Endothelial cell of umbilical vein (primary cell): ENCODE data around the gene NEU2. TPM values are rescaled to one million over a fixed set of nuclear protein-coding genes. Genes with fewer than 3 reads are reported as not detected.

Experiments used
- BruUV-seq: library from RNA; stranded (reverse); fragments of 400-500 nt; replicated peaks from 2 replicates; lab custom pipeline; 2021; lab: Mats Ljungman, UMichigan
- CTCF ChIA-PET: fragments of 300-600, 350-600 bp; sonication (Branson Sonifier 250); formaldehyde crosslinking; loops from one replicate; lab custom pipeline; 2021; ENCODE audit warnings: antibody characterized with exemption, inconsistent platforms; lab: Charles Lee
- POLR2A ChIA-PET: fragments of 300-600, 350-600 bp; sonication (Branson Sonifier 250); formaldehyde crosslinking; loops from one replicate; lab custom pipeline; 2021; ENCODE audit warnings: antibody characterized with exemption, inconsistent platforms; lab: Charles Lee
- DNase-seq: peaks from one replicate; pipeline ENCODE4 v3.0.0-alpha.2; 2011; ENCODE audit warnings: low read depth, low spot score
- FAIRE-seq: peaks from 2 replicates; lab custom pipeline; 2011; peaks lifted over from hg19 to GRCh38; lab: Jason Lieb, UNC
- H2AFZ ChIP-seq: 2 replicates; pipeline ENCODE4 v1.6.0; 2012; ENCODE audit warnings: low read depth, low read length, control low read depth, inconsistent platforms
- H3K27ac ChIP-seq: 2 replicates; pipeline ENCODE4 v1.5.1; 2011; ENCODE audit warnings: low read depth, mild to moderate bottlenecking, control low read depth, low read length, moderate library complexity; ENCODE audit not compliant: insufficient read depth
- H3K27me3 ChIP-seq, 2 experiments: 2 replicates each; pipeline versions ENCODE4 v1.6.0 to v1.6.1; 2011; ENCODE audit warnings: low read length in 2 of 2, mixed read lengths in 1 of 2; ENCODE audit not compliant: control insufficient read depth in 2 of 2, insufficient read depth in 2 of 2
- H3K36me3 ChIP-seq, 2 experiments: 2 replicates in 1 of 2; 3 replicates in 1 of 2; pipeline ENCODE4 v1.5.1; 2011; ENCODE audit warnings: low read length in 2 of 2, mild to moderate bottlenecking in 1 of 2, moderate library complexity in 1 of 2; ENCODE audit not compliant: control insufficient read depth in 2 of 2, insufficient read depth in 2 of 2; ENCODE audit errors: extremely low read depth in 1 of 2
- H3K4me1 ChIP-seq: 3 replicates; pipeline ENCODE4 v1.5.1; 2011; ENCODE audit warnings: mild to moderate bottlenecking, low read length; ENCODE audit not compliant: control insufficient read depth, insufficient read depth; ENCODE audit errors: extremely low read depth
- H3K4me2 ChIP-seq: 2 replicates; pipeline ENCODE4 v1.6.1; 2011; ENCODE audit warnings: low read length, control low read depth, mixed read lengths; ENCODE audit not compliant: insufficient read depth
- H3K4me3 ChIP-seq, 3 experiments: fragments of 200-600 bp in 1 of 3; sonication (generic), shearing (Covaris generic) in 1 of 3; replicated peaks in 1 of 3; 2 replicates each; pipeline ENCODE4 v1.5.1; 2011 to 2016; ENCODE audit warnings: control low read depth in 3 of 3, low read length in 3 of 3, mild to moderate bottlenecking in 2 of 3, inconsistent platforms in 1 of 3, low read depth in 1 of 3, moderate library complexity in 1 of 3; ENCODE audit not compliant: insufficient read depth in 1 of 3
- H3K79me2 ChIP-seq: 2 replicates; pipeline ENCODE4 v1.6.0; 2012; ENCODE audit warnings: low read length, inconsistent platforms; ENCODE audit not compliant: control insufficient read depth, insufficient read depth
- H3K9ac ChIP-seq: replicated peaks from 2 replicates; pipeline ENCODE3; 2011; ENCODE audit warnings: low read length, control low read depth; ENCODE audit not compliant: insufficient read depth; ENCODE audit errors: extremely low read depth
- H3K9me1 ChIP-seq: replicated peaks from 3 replicates; pipeline ENCODE4 v1.6.0; 2011; ENCODE audit warnings: mild to moderate bottlenecking, low read length; ENCODE audit not compliant: control insufficient read depth, insufficient read depth; ENCODE audit errors: extremely low read depth
- H3K9me3 ChIP-seq: replicated peaks from 2 replicates; pipeline ENCODE4 v1.5.1; 2012; ENCODE audit warnings: low read length, inconsistent platforms; ENCODE audit not compliant: control insufficient read depth, insufficient read depth
- H4K20me1 ChIP-seq: replicated peaks from 2 replicates; pipeline ENCODE3; 2011; ENCODE audit warnings: mild to moderate bottlenecking, low read length; ENCODE audit not compliant: control insufficient read depth, insufficient read depth; ENCODE audit errors: extremely low read depth
- CTCF ChIP-seq, 2 donors: IDR thresholded peaks; 1 replicate in 1 of 2; 2 replicates in 1 of 2; pipeline ENCODE4 v1.5.1; 2011; ENCODE audit warnings: low read length in 2 of 2, mild to moderate bottlenecking in 2 of 2, moderate library complexity in 2 of 2, control low read depth in 1 of 2, inconsistent platforms in 1 of 2, low read depth in 1 of 2; ENCODE audit not compliant: insufficient read depth in 1 of 2; ENCODE audit errors: extremely low read depth in 1 of 2
- EZH2 ChIP-seq: IDR thresholded peaks from 2 replicates; pipeline ENCODE4 v1.6.1; 2012; ENCODE audit warnings: borderline replicate concordance, low read depth, mild to moderate bottlenecking, moderate library complexity, low read length, inconsistent platforms; ENCODE audit not compliant: severe bottlenecking
- FOS ChIP-seq: IDR thresholded peaks from 2 replicates; pipeline ENCODE4 v1.6.1; 2011; ENCODE audit warnings: mild to moderate bottlenecking, low read length, moderate library complexity, borderline replicate concordance; ENCODE audit not compliant: insufficient read depth
- GATA2 ChIP-seq: IDR thresholded peaks from 2 replicates; pipeline ENCODE4 v1.7.0; 2011; ENCODE audit warnings: low read depth, mild to moderate bottlenecking, moderate library complexity, mixed read lengths, low read length; ENCODE audit not compliant: insufficient read length, insufficient read depth
- JUN ChIP-seq: IDR thresholded peaks from 2 replicates; pipeline ENCODE4 v1.6.1; 2011; ENCODE audit warnings: borderline replicate concordance, low read depth; ENCODE audit not compliant: insufficient read length, insufficient read depth
- MYC ChIP-seq: IDR thresholded peaks from one replicate; pipeline ENCODE4 v1.6.1; 2011; ENCODE audit warnings: mild to moderate bottlenecking, low read depth, low read length
- POLR2A ChIP-seq: IDR thresholded peaks from 2 replicates; pipeline ENCODE4 v1.6.1; 2012; ENCODE audit warnings: low read depth, mild to moderate bottlenecking, control low read depth, low read length
- POLR2AphosphoS5 ChIP-seq: IDR thresholded peaks from 2 replicates; pipeline ENCODE4 v1.6.1; 2012; ENCODE audit warnings: low read depth, mild to moderate bottlenecking, control low read depth, low read length, moderate library complexity; ENCODE audit not compliant: insufficient read depth
- dilution Hi-C: fragments of 300-500 bp; cut with MboI; formaldehyde crosslinking; loops from one replicate; pipeline ENCODE4 v1.15.0; 2019; ENCODE audit warnings: low sequenced_read_pairs; ENCODE audit not compliant: extremely low pct_ligation_motif_present
- intact Hi-C: fragments of 100-400 bp; cut with micrococcal nuclease; formaldehyde crosslinking; loops from one replicate; pipeline ENCODE4 v1.10.0; 2022
- polyA plus RNA-seq, 4 experiments: library from polyadenylated mRNA; depleted of rRNA in 3 of 4; stranded (reverse) in 3 of 4; unstranded in 1 of 4; fragments of >200 nt; gene quantifications; 2 replicates each; pipeline versions ENCODE4 v1.2.1 to v1.2.3, GENCODE V29; 2011 to 2012; ENCODE audit warnings: missing spikeins in 1 of 4
- total RNA-seq: library from RNA; stranded (reverse); gene quantifications from 2 replicates; pipeline ENCODE4 v1.2.3, GENCODE V29; 2021
- TF ChIP-seq, protein P1 (sequence below): IDR thresholded peaks from 2 replicates; pipeline ENCODE4 v1.6.1; 2011; ENCODE audit not compliant: insufficient read depth, insufficient read length

The NEU2 gene
- total and polyA plus RNA-seq, 2 donors (not counting 3 experiments of a cell fraction or from before 2014, with no cell fraction given), result not detected

GRCh38 chr2:233011268-233011650 lies 21.2 kb upstream of the NEU2 start:
- Histone ChIP-seq H3K4me3 (no peak overlapping the region), H2AFZ (no peak overlapping the region), H3K4me2 (no peak overlapping the region), H3K4me1 (no peaks in the 10 kb centered on the region), H3K9ac (no peak overlapping the region), H3K36me3 (no peaks in the 10 kb centered on the region), H3K79me2 (no peaks in the 10 kb centered on the region), H3K9me3 (no peaks in the 10 kb centered on the region), H3K27ac (no peak overlapping the region), H4K20me1 (no peaks in the 10 kb centered on the region), H3K27me3 (peaks cover 2 to 3% of the 10 kb centered on the region in 2 experiments), H3K9me1 (no peaks in the 10 kb centered on the region)
- FAIRE-seq (no peak), DNase-seq (no peak)
- dilution Hi-C loops (no loop called here), intact Hi-C loops (no loop called here)
- TF ChIP-seq FOS (no peak), POLR2A (no peak), POLR2AphosphoS5 (no peak), CTCF (IDR thresholded peaks at IDR 0.05; ENCODE audit: extremely low read depth in 1 of 2, insufficient read depth in 1 of 2, low read depth in 1 of 2, low read length in 2 of 2) (no peak), EZH2 (no peak), GATA2 (no peak), JUN (no peak), MYC (no peak)
- TF ChIP-seq, protein P1, sequence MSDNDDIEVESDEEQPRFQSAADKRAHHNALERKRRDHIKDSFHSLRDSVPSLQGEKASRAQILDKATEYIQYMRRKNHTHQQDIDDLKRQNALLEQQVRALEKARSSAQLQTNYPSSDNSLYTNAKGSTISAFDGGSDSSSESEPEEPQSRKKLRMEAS, result no peak
- ChIA-PET POLR2A (no interaction called here), CTCF (interaction anchor here (0.5 to 2.1 kb wide), 3 partner anchors 18 to 647 kb away, joined by 3 to 10 read pairs (median 3); no protein-coding TSS in a partner anchor)
- BruUV-seq, result no TSS peak
